ENCODE data around the gene BCOR. TPM values are rescaled to one million over a fixed set of nuclear protein-coding genes. Genes with fewer than 3 reads are reported as not detected.

Gene BCOR
- total RNA-seq, 1 donor from 2014 or later, result 37.3 TPM

GRCh38 chrX:40086569-40087335, 11.0 kb downstream of the BCOR start:
- no peak for DNase-seq (ENCODE audit: extremely low spot score, unreplicated experiment)
- H3K4me3 Mint-ChIP-seq, result peak overlapping the region; percentile 54

DNA sequence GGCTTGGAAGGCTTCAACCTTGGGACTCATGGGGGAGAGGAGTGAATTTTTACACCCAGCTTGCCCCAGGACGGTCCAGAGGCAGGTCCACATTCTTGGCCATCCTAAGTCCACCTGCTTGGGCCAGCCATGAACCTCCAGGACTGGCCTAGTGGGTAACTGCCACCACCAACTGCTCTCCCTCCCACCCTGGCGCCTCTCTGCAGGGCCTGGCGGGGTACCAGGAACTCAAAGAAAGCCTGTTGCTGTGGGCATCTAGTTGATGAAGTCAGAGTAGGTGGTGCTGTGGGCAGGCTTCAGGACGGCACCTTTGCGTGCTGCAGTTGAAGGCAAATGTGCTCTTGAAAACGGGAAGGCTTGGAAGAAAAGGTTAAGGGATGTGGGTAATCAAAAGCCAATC, 12.0 kb downstream of the BCOR start:
- peaks cover 50% of the 10 kb centered on the region for H3K4me1 Mint-ChIP-seq (ENCODE audit: unreplicated experiment)
- no peaks in the 10 kb centered on the region for H3K9me3 Mint-ChIP-seq
- no peak for TF ChIP-seq CTCF (conservative IDR thresholded peaks at IDR 0.05)
- no peak overlapping the region for H3K27ac Mint-ChIP-seq
- peaks cover 3% of the 10 kb centered on the region for H3K27me3 Mint-ChIP-seq
- no peak for DNase-seq (ENCODE audit: extremely low spot score, unreplicated experiment)
- no peak overlapping the region for H3K4me3 Mint-ChIP-seq
- peaks cover 3% of the 10 kb centered on the region for H3K36me3 Mint-ChIP-seq

More at GRCh38 chrX:40086569-40087335, 11.0 kb downstream of the BCOR start:
- H3K36me3 Mint-ChIP-seq, result no peaks in the 10 kb centered on the region
- H3K9me3 Mint-ChIP-seq, result no peaks in the 10 kb centered on the region
- H3K27ac Mint-ChIP-seq, result peak overlapping the region; percentile 78
- peaks cover 48% of the 10 kb centered on the region for H3K4me1 Mint-ChIP-seq (ENCODE audit: unreplicated experiment)
- peaks cover 7% of the 10 kb centered on the region for H3K27me3 Mint-ChIP-seq
- TF ChIP-seq CTCF (conservative IDR thresholded peaks at IDR 0.05), result no peak

GRCh38 chrX:40085102-40085551, 12.6 kb downstream of the BCOR start:
- Mint-ChIP-seq H3K9me3 (no peaks in the 10 kb centered on the region), H3K4me3 (peak overlapping the region; percentile 82), H3K4me1 (ENCODE audit: unreplicated experiment) (peaks cover 54% of the 10 kb centered on the region), H3K36me3 (peaks cover 6% of the 10 kb centered on the region), H3K27me3 (peaks cover 3% of the 10 kb centered on the region), H3K27ac (peak overlapping the region; percentile 83)
- no peak for DNase-seq (ENCODE audit: extremely low spot score, unreplicated experiment)
- no peak for TF ChIP-seq CTCF (conservative IDR thresholded peaks at IDR 0.05)

DNA sequence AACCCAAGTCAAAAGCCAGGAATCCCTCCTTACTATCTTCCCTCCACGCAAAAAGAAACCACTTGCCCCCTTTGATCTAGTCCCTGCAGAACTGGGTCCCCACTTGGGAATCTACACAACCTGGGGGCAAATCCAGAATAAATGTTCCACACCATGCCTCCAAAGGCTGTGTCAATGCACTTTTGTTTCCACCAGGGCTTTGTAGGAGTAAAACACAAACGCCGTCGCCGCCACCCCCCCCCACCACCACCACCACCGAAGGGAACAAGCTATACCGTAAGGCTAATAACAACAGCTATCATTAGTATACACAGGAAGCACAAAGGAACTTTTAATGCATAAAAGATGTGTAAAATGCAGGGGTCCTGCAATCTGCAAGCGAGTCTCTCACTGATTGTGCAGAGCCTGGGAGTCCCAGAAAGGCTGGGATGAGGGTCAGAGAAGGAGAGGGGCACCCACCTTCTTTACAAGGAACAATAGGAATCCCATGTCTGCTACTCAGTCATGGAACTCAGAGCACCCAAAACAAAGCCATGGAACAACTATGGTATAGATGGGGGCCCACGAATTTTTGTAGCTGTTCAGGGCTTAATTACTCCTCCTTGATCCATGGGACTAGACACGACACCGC, 13.2 kb downstream of the BCOR start:
- H3K4me1 Mint-ChIP-seq (ENCODE audit: unreplicated experiment), result peaks cover 55% of the 10 kb centered on the region
- no peak for DNase-seq (ENCODE audit: extremely low spot score, unreplicated experiment)
- no peak for TF ChIP-seq CTCF (conservative IDR thresholded peaks at IDR 0.05)
- peak overlapping the region; percentile 83 for H3K27ac Mint-ChIP-seq
- peaks cover 6% of the 10 kb centered on the region for H3K36me3 Mint-ChIP-seq
- peaks cover 3% of the 10 kb centered on the region for H3K27me3 Mint-ChIP-seq
- H3K9me3 Mint-ChIP-seq, result no peaks in the 10 kb centered on the region
- peak overlapping the region; percentile 82 for H3K4me3 Mint-ChIP-seq

- TF ChIP-seq CTCF (conservative IDR thresholded peaks at IDR 0.05), result no peak
- peak overlapping the region; percentile 83 for H3K27ac Mint-ChIP-seq
- peaks cover 3% of the 10 kb centered on the region for H3K27me3 Mint-ChIP-seq
- H3K36me3 Mint-ChIP-seq, result peaks cover 6% of the 10 kb centered on the region
- DNase-seq (ENCODE audit: extremely low spot score, unreplicated experiment), result no peak
- H3K4me3 Mint-ChIP-seq, result peak overlapping the region; percentile 82
- peaks cover 55% of the 10 kb centered on the region for H3K4me1 Mint-ChIP-seq (ENCODE audit: unreplicated experiment)
- H3K9me3 Mint-ChIP-seq, result no peaks in the 10 kb centered on the region
Observed at GRCh38 chrX:40083979-40084359, 13.8 kb downstream of the BCOR start.

All from type B pancreatic cell (in vitro differentiated cells).